ENCODE measurements around the gene ABI1. TPM values are rescaled to one million over a fixed set of nuclear protein-coding genes. Genes with fewer than 3 reads are reported as not detected.

The ABI1 gene
- polyA plus RNA-seq, 2 of the 4 experiments (the other 2 are of a cell fraction): 35.8 to 67.6 TPM

GRCh38 chr10:26780793-26781601 lies 79.8 kb downstream of the ABI1 start:
- POLR2A ChIA-PET: interaction anchor here (1.1 kb wide), 1 partner anchor 84 kb away, joined by 3 read pairs; no protein-coding TSS in a partner anchor

GRCh38 chr10:26780106-26780792 lies 80.5 kb downstream of the ABI1 start:
- ATAC-seq (no peak), FAIRE-seq (no peak), DNase-seq (ENCODE audit: low read depth in 1 of 2, low spot score in 1 of 2) (no peak)
- WGBS (ENCODE audit: missing lambda C conversion rate): 93% methylated on average over 8 of the region's 8 CpGs
- Histone ChIP-seq H3K4me3 (no peak overlapping the region), H3K4me1 (peaks cover 33% of the 10 kb centered on the region), H3K4me2 (peak overlapping the region; percentile 59; the same call in 2 of the 3 replicates), H3K9me3 (no peaks in the 10 kb centered on the region), H3K27ac (peak overlapping the region in 1 of 2 experiments; percentile 85; a peak in 3 of 6 replicates)
- ChIA-PET POLR2A (no interaction called here), CTCF (interaction anchor here (0.9 to 1.7 kb wide), 7 partner anchors 9 to 580 kb away, joined by 3 to 6 read pairs (median 3); partner anchors contain the start of gene ABI1)
- TF ChIP-seq ATOH8 (CRISPR knock-in tag; IDR thresholded peaks at IDR 0.05; ENCODE audit: low read depth) (no peak), JUNB (IDR thresholded peaks at IDR 0.05) (no peak), SMC3 (IDR thresholded peaks at IDR 0.05) (no peak), HDAC2 (IDR thresholded peaks at IDR 0.05) (no peak), RAD21 (conservative IDR thresholded peaks at IDR 0.05 in 1 of 2, IDR thresholded peaks at IDR 0.05 in 1 of 2) (no peak), HEYL (CRISPR knock-in tag; IDR thresholded peaks at IDR 0.05) (no peak), FOSL2 (IDR thresholded peaks at IDR 0.05) (no peak), FOSL2 (CRISPR knock-in tag; IDR thresholded peaks at IDR 0.05) (no peak), HMGXB4 (CRISPR knock-in tag; IDR thresholded peaks at IDR 0.05; ENCODE audit: borderline replicate concordance) (no peak), GATA3 (IDR thresholded peaks at IDR 0.05; ENCODE audit: borderline replicate concordance) (no peak), SREBF2 (IDR thresholded peaks at IDR 0.05) (no peak), HOXB5 (CRISPR knock-in tag; IDR thresholded peaks at IDR 0.05) (no peak)
- TF ChIP-seq, protein P1, sequence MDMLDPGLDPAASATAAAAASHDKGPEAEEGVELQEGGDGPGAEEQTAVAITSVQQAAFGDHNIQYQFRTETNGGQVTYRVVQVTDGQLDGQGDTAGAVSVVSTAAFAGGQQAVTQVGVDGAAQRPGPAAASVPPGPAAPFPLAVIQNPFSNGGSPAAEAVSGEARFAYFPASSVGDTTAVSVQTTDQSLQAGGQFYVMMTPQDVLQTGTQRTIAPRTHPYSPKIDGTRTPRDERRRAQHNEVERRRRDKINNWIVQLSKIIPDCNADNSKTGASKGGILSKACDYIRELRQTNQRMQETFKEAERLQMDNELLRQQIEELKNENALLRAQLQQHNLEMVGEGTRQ (IDR thresholded peaks at IDR 0.05): no peak
- TF ChIP-seq, protein P2, sequence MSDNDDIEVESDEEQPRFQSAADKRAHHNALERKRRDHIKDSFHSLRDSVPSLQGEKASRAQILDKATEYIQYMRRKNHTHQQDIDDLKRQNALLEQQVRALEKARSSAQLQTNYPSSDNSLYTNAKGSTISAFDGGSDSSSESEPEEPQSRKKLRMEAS (IDR thresholded peaks at IDR 0.05): no peak
- TF ChIP-seq, protein P3, sequence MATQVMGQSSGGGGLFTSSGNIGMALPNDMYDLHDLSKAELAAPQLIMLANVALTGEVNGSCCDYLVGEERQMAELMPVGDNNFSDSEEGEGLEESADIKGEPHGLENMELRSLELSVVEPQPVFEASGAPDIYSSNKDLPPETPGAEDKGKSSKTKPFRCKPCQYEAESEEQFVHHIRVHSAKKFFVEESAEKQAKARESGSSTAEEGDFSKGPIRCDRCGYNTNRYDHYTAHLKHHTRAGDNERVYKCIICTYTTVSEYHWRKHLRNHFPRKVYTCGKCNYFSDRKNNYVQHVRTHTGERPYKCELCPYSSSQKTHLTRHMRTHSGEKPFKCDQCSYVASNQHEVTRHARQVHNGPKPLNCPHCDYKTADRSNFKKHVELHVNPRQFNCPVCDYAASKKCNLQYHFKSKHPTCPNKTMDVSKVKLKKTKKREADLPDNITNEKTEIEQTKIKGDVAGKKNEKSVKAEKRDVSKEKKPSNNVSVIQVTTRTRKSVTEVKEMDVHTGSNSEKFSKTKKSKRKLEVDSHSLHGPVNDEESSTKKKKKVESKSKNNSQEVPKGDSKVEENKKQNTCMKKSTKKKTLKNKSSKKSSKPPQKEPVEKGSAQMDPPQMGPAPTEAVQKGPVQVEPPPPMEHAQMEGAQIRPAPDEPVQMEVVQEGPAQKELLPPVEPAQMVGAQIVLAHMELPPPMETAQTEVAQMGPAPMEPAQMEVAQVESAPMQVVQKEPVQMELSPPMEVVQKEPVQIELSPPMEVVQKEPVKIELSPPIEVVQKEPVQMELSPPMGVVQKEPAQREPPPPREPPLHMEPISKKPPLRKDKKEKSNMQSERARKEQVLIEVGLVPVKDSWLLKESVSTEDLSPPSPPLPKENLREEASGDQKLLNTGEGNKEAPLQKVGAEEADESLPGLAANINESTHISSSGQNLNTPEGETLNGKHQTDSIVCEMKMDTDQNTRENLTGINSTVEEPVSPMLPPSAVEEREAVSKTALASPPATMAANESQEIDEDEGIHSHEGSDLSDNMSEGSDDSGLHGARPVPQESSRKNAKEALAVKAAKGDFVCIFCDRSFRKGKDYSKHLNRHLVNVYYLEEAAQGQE (IDR thresholded peaks at IDR 0.05): no peak

More at GRCh38 chr10:26780793-26781601, 79.8 kb downstream of the ABI1 start:
- Histone ChIP-seq H3K4me2 (peak overlapping the region; percentile 59), H3K4me1 (peaks cover 31% of the 10 kb centered on the region), H3K4me3 (no peak overlapping the region), H3K27ac (peak overlapping the region; percentile 47 to 85), H3K9me3 (no peaks in the 10 kb centered on the region)
- 27% methylated on average over 4 of the region's 4 CpGs for WGBS (ENCODE audit: missing lambda C conversion rate)
- CTCF ChIA-PET: interaction anchor here (0.9 to 1.7 kb wide), 7 partner anchors 10 to 579 kb away, joined by 3 to 6 read pairs (median 3); partner anchors contain the start of gene ABI1
- FAIRE-seq (peak; percentile 77), DNase-seq (ENCODE audit: low read depth in 1 of 2, low spot score in 1 of 2) (peak; percentile 65 to 80), ATAC-seq (peak; percentile 90 to 96)
- no peak for TF ChIP-seq CBX8 (IDR thresholded peaks at IDR 0.05)
- TF ChIP-seq EHF (CRISPR knock-in tag; IDR thresholded peaks at IDR 0.05): no peak
- peak in 1 of 2 experiments; percentile 35; a peak in 1 of 4 replicates for TF ChIP-seq CEBPB (IDR thresholded peaks at IDR 0.05)
- TF ChIP-seq TP53 (CRISPR knock-in tag; IDR thresholded peaks at IDR 0.05): no peak
- TF ChIP-seq MAZ (IDR thresholded peaks at IDR 0.05; ENCODE audit: borderline replicate concordance, low read depth, low read length): no peak
- no peak for TF ChIP-seq TFCP2L1 (CRISPR knock-in tag; IDR thresholded peaks at IDR 0.05)
- TF ChIP-seq, protein P2 (IDR thresholded peaks at IDR 0.05): 0 out of 2 replicates have a peak, but pooled peaks have one; percentile 32
- TF ChIP-seq RNF2 (IDR thresholded peaks at IDR 0.05; ENCODE audit: borderline replicate concordance, low read depth): no peak
- TF ChIP-seq PHF8 (IDR thresholded peaks at IDR 0.05; ENCODE audit: borderline replicate concordance, low read depth): no peak
- TF ChIP-seq JUNB (IDR thresholded peaks at IDR 0.05): peak; percentile 74
- peak in 1 of 2 experiments; percentile 15; a peak in 1 of 5 replicates for TF ChIP-seq EP300 (IDR thresholded peaks at IDR 0.05)
- no peak for TF ChIP-seq POLR2A (IDR thresholded peaks at IDR 0.05; ENCODE audit: low read length)
- no peak for TF ChIP-seq RFX5 (IDR thresholded peaks at IDR 0.05)
- no peak for TF ChIP-seq NPAS2 (CRISPR knock-in tag; IDR thresholded peaks at IDR 0.05; ENCODE audit: borderline replicate concordance)
- TF ChIP-seq FOSL2 (IDR thresholded peaks at IDR 0.05): peak; percentile 54
- TF ChIP-seq FOSL2 (CRISPR knock-in tag; IDR thresholded peaks at IDR 0.05): peak; percentile 86
- TF ChIP-seq GATA3 (IDR thresholded peaks at IDR 0.05; ENCODE audit: borderline replicate concordance): no peak
- peak; percentile 7; the same call in 1 of the 3 replicates for TF ChIP-seq SMC3 (IDR thresholded peaks at IDR 0.05)
- no peak for TF ChIP-seq BCL3 (IDR thresholded peaks at IDR 0.05)
- TF ChIP-seq MYC (IDR thresholded peaks at IDR 0.05; ENCODE audit: borderline replicate concordance, low read length): no peak
- no peak for TF ChIP-seq HDAC2 (IDR thresholded peaks at IDR 0.05)
- TF ChIP-seq JUN (IDR thresholded peaks at IDR 0.05): 0 out of 5 replicates have a peak, but pooled peaks of 1 of the 2 experiments have one; percentile 21

Measured in A549 (cell line).